Caco-2 (cell line): Measurements from ENCODE around the gene ANKRD36. TPM values are rescaled to one million over a fixed set of nuclear protein-coding genes. Genes with fewer than 3 reads are reported as not detected.
"Not testable (repeated sequence)": the region's sequence is repeated elsewhere in the genome, so short reads cannot be mapped to it uniquely, and the experiment has no call there.

ENCODE experiments used
- BruUV-seq: library from RNA; stranded (reverse); fragments of 400-500 nt; replicated peaks from 2 replicates; lab custom pipeline; 2021; lab: Mats Ljungman, UMichigan
- CTCF ChIA-PET: fragments of 300-600 bp; sonication (Branson Sonifier 250); formaldehyde crosslinking; loops from one replicate; lab custom pipeline; 2022; ENCODE audit warnings: antibody characterized with exemption; lab: Charles Lee
- POLR2A ChIA-PET: fragments of 300-600 bp; sonication (Branson Sonifier 250); formaldehyde crosslinking; loops from one replicate; lab custom pipeline; 2022; ENCODE audit warnings: antibody characterized with exemption; lab: Charles Lee
- DNase-seq, 2 experiments: peaks; one replicate each; pipeline versions ENCODE4 v3.0.0 to v3.0.0-alpha.2; 2020 to 2022
- H3K27me3 ChIP-seq: replicated peaks from 2 replicates; pipeline ENCODE4 v1.6.0; 2011; ENCODE audit warnings: low read length; ENCODE audit not compliant: control insufficient read depth, insufficient read depth
- H3K36me3 ChIP-seq: 2 replicates; pipeline ENCODE4 v1.5.1; 2011; ENCODE audit warnings: low read length; ENCODE audit not compliant: control insufficient read depth, insufficient read depth
- H3K4me1 ChIP-seq: fragments of 250-450 bp; sonication (Bioruptor Pico); 2 replicates; pipeline ENCODE4 v1.5.1; 2020; ENCODE audit warnings: mild to moderate bottlenecking
- H3K4me3 ChIP-seq: 2 replicates; pipeline ENCODE4 v1.5.1; 2011; ENCODE audit warnings: low read depth, mild to moderate bottlenecking, control low read depth, low read length
- H3K9me3 ChIP-seq: fragments of 250-450 bp; sonication (Bioruptor Pico); 2 replicates; pipeline ENCODE4 v1.5.1; 2020; ENCODE audit warnings: mild to moderate bottlenecking, moderate library complexity
- H3K27ac Mint-ChIP-seq: one replicate; pipeline ENCODE4 v1.8.0; 2022; ENCODE audit warnings: mixed read lengths; ENCODE audit not compliant: unreplicated experiment
- H3K27me3 Mint-ChIP-seq: one replicate; pipeline ENCODE4 v1.8.0; 2022; ENCODE audit warnings: mixed read lengths; ENCODE audit not compliant: insufficient read depth, unreplicated experiment
- H3K36me3 Mint-ChIP-seq: one replicate; pipeline ENCODE4 v1.8.0; 2022; ENCODE audit warnings: mild to moderate bottlenecking, mixed read lengths; ENCODE audit not compliant: insufficient read depth, unreplicated experiment
- H3K4me1 Mint-ChIP-seq: one replicate; pipeline ENCODE4 v1.8.0; 2022; ENCODE audit warnings: low read depth, mixed read lengths; ENCODE audit not compliant: unreplicated experiment
- H3K4me3 Mint-ChIP-seq: one replicate; pipeline ENCODE4 v1.8.0; 2022; ENCODE audit warnings: mild to moderate bottlenecking, moderate library complexity, mixed read lengths; ENCODE audit not compliant: unreplicated experiment
- H3K9me3 Mint-ChIP-seq: one replicate; pipeline ENCODE4 v1.8.0; 2022; ENCODE audit warnings: mixed read lengths; ENCODE audit not compliant: unreplicated experiment
- intact Hi-C: fragments of 100-400 bp; cut with micrococcal nuclease; formaldehyde crosslinking; loops from one replicate; pipeline ENCODE4 v1.10.0; 2022; ENCODE audit not compliant: unreplicated experiment
- total RNA-seq: library from RNA; stranded (reverse); gene quantifications from 2 replicates; pipeline ENCODE4 v1.2.3, GENCODE V29; 2022
- TF ChIP-seq, protein P1 (sequence below), 2 experiments: fragments of 200-600 bp in 1 of 2; IDR thresholded peaks; 1 replicate in 1 of 2; 2 replicates in 1 of 2; pipeline versions ENCODE4 v1.5.1 to v1.8.0; 2011 to 2022; ENCODE audit warnings: antibody characterized with exemption in 1 of 2, control low read depth in 1 of 2, inconsistent platforms in 1 of 2, low read depth in 1 of 2, low read length in 1 of 2, mild to moderate bottlenecking in 1 of 2, moderate library complexity in 1 of 2; ENCODE audit not compliant: insufficient read depth in 1 of 2, severe bottlenecking in 1 of 2, unreplicated experiment in 1 of 2

The ANKRD36 gene
- total RNA-seq, 1 experiment from 2014 or later: 26.9 TPM

DNA sequence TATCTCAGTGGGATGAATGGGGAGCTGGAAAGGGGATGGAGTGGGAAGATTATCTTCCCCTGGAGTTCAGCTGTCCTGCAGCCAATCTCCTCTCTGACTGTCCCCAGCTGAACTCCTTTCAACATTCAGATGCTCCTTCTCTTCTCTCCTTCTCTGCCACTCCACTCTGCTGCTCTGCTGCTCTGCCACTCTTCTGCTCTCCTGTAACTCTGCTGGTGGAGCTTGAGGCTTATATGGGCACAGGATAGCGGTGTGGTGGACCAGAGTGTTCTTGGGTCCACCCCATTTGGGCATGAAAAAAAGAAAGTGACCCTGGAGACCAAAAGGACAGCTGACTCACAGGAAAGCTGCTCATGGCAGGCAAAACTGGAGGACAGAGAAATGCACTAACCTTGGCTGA lies 44.9 kb upstream of the ANKRD36 start:
- Histone ChIP-seq H3K4me3 (no peak overlapping the region), H3K4me1 (no peaks in the 10 kb centered on the region), H3K36me3 (no peaks in the 10 kb centered on the region), H3K9me3 (no peaks in the 10 kb centered on the region), H3K27me3 (0 out of 2 replicates have a peak, but pooled peaks cover 1% of the 10 kb centered on the region)
- POLR2A ChIA-PET: no interaction called here
- BruUV-seq: no TSS peak
- no peaks in the 10 kb centered on the region for H3K4me1 Mint-ChIP-seq
- DNase-seq: no peak
- no peaks in the 10 kb centered on the region for H3K9me3 Mint-ChIP-seq
- peaks cover 8% of the 10 kb centered on the region for H3K27me3 Mint-ChIP-seq
- CTCF ChIA-PET: no interaction called here
- H3K36me3 Mint-ChIP-seq: no peaks in the 10 kb centered on the region
- TF ChIP-seq, protein P1, sequence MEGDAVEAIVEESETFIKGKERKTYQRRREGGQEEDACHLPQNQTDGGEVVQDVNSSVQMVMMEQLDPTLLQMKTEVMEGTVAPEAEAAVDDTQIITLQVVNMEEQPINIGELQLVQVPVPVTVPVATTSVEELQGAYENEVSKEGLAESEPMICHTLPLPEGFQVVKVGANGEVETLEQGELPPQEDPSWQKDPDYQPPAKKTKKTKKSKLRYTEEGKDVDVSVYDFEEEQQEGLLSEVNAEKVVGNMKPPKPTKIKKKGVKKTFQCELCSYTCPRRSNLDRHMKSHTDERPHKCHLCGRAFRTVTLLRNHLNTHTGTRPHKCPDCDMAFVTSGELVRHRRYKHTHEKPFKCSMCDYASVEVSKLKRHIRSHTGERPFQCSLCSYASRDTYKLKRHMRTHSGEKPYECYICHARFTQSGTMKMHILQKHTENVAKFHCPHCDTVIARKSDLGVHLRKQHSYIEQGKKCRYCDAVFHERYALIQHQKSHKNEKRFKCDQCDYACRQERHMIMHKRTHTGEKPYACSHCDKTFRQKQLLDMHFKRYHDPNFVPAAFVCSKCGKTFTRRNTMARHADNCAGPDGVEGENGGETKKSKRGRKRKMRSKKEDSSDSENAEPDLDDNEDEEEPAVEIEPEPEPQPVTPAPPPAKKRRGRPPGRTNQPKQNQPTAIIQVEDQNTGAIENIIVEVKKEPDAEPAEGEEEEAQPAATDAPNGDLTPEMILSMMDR (IDR thresholded peaks at IDR 0.05; ENCODE audit: insufficient read depth in 1 of 2, low read depth in 1 of 2, low read length in 1 of 2, severe bottlenecking in 1 of 2, unreplicated experiment in 1 of 2): no peak
- intact Hi-C loops: no loop called here
- no peak overlapping the region for H3K4me3 Mint-ChIP-seq
- no peak overlapping the region for H3K27ac Mint-ChIP-seq

DNA sequence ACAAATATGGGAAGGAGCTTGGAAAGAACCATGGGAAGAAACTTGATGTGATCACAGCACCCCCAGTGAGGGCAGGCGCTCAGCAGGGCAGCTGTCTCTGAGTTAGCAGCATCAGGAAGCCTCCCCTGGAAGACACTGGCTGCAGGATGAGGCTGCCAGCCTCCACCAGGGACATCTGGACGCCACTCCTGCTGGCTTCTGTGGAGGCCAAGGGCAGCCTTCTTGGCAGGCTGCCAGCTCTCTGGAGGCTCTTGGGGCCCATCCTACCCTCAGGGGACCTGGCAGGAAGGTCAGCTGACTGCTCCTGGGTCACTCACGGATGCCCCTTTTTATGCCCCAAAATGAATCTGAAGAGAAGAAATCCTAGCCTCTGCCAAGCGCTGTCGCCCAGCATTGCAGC lies 44.2 kb upstream of the ANKRD36 start:
- H3K36me3 Mint-ChIP-seq, CTCF ChIA-PET: not testable (repeated sequence)

DNA sequence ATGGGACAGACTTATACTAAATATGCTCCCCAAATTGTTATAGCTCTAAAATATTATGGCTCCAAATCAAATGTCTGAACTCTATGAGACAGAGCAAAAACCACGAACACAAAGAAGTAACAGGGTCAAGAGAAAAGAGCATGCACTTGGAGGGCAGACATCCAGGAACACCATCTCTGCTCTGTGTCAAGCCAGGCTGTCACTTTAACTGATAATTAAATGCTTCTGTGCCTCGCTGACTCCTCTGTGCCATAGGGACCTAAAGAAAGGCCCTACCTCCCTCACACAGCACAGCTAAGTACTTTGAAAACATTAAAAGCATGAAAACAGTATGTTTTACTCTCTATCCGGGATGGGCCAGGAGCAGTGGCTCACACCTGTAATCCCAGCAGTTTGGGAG lies 42.0 kb upstream of the ANKRD36 start:
- intact Hi-C loops, H3K4me1 Mint-ChIP-seq, BruUV-seq, H3K27ac Mint-ChIP-seq, H3K4me3 Mint-ChIP-seq, H3K36me3 Mint-ChIP-seq, H3K27me3 ChIP-seq, POLR2A ChIA-PET, DNase-seq, H3K9me3 Mint-ChIP-seq, H3K9me3 ChIP-seq, H3K4me1 ChIP-seq, CTCF ChIA-PET, H3K27me3 Mint-ChIP-seq, H3K36me3 ChIP-seq, H3K4me3 ChIP-seq: not testable (repeated sequence)

More for the DNA sequence above, 44.2 kb upstream of the ANKRD36 start:
- POLR2A ChIA-PET, H3K4me1 Mint-ChIP-seq, H3K4me3 ChIP-seq, H3K27me3 ChIP-seq, H3K27ac Mint-ChIP-seq, intact Hi-C loops, H3K9me3 ChIP-seq, H3K9me3 Mint-ChIP-seq, H3K4me3 Mint-ChIP-seq, DNase-seq, H3K4me1 ChIP-seq, H3K27me3 Mint-ChIP-seq, H3K36me3 ChIP-seq, BruUV-seq: not testable (repeated sequence)

DNA sequence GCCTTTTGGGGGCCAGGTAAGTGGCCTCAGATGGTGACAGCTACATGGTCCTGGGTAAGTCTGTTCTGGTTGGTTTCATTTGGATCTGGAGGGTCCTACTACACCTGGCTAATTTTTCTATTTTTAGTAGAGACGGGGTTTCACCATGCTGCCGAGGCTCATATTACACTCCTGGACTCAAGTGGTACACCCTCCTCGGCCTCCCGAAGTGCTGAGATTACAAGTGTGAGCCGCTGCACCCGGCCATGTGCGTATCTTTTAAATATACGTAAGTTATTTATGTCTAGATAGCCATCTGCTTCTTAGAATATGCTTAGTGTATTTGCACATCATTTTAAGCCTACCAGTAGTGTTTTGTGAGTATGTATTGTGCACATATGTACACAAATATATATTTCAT lies 35.7 kb upstream of the ANKRD36 start:
- H3K27me3 ChIP-seq, H3K4me1 Mint-ChIP-seq, CTCF ChIA-PET, POLR2A ChIA-PET, H3K4me1 ChIP-seq, intact Hi-C loops, H3K27ac Mint-ChIP-seq, H3K36me3 Mint-ChIP-seq, H3K36me3 ChIP-seq, H3K27me3 Mint-ChIP-seq, DNase-seq, BruUV-seq, H3K9me3 Mint-ChIP-seq, H3K4me3 ChIP-seq, H3K4me3 Mint-ChIP-seq, H3K9me3 ChIP-seq: not testable (repeated sequence)

DNA sequence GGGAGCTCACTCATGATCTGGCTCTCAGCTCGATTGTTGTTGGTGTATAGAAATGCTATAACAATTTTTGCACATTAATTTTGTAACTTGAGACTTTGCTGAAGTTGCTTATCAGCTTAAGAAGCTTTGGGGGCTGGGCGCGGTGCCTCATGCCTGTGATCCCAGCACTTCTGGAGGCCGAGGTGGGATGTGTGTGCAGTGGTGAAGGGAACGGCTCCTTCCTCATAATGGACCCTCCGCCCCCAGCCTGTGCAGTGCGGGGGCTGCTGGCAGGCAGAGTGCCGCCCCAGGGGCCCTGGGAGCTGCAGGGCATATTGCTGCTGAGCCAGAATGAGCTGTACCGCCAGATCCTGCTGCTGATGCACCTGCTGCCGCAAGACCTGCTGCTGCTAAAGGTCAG lies 32.1 kb upstream of the ANKRD36 start:
- intact Hi-C loops, H3K4me1 Mint-ChIP-seq, H3K4me3 Mint-ChIP-seq, DNase-seq, H3K4me3 ChIP-seq, H3K27me3 ChIP-seq, H3K27me3 Mint-ChIP-seq, H3K4me1 ChIP-seq, H3K9me3 ChIP-seq, BruUV-seq, H3K9me3 Mint-ChIP-seq, H3K36me3 Mint-ChIP-seq, H3K36me3 ChIP-seq, POLR2A ChIA-PET, H3K27ac Mint-ChIP-seq, CTCF ChIA-PET: not testable (repeated sequence)

DNA sequence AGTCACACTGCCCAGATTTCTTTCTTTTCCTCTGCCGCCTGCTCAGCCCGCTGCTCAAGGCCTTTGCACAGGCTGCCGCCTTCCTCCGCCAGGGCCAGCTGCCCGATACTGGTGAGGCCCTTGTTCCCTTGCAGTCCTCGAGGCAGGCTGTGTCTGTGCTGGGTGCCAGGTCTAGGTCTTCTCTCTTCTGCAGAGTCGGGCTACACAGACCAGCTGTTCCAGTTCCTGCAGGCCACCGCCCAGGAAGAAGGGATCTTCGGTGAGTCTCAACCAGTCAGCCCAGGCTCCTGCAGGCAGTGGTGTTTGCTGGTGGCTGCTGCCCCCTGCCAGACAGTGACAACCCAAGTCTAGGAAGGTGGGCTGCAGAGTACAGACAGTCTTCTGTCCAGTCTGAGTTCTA lies 30.7 kb upstream of the ANKRD36 start:
- H3K36me3 Mint-ChIP-seq, intact Hi-C loops, H3K4me3 Mint-ChIP-seq, H3K4me3 ChIP-seq, H3K9me3 ChIP-seq, H3K4me1 ChIP-seq, H3K27me3 ChIP-seq, H3K4me1 Mint-ChIP-seq, H3K36me3 ChIP-seq, H3K9me3 Mint-ChIP-seq, H3K27me3 Mint-ChIP-seq, POLR2A ChIA-PET, CTCF ChIA-PET, BruUV-seq, H3K27ac Mint-ChIP-seq: not testable (repeated sequence)
- DNase-seq: peak in 1 of 2 experiments; percentile 26
